WTC11 (cell line): ENCODE results near the gene MOSPD2. TPM values are rescaled to one million over a fixed set of nuclear protein-coding genes. Genes with fewer than 3 reads are reported as not detected.
A peak's percentile ranks its signal among the peaks of the same experiment; 100 is the strongest.

Source experiments
- ATAC-seq: fragments of 200-7000 bp; cut with Tn5 transposase; 2 replicates; pipeline ENCODE4 v1.10.0; 2021; ENCODE audit warnings: mild to moderate bottlenecking, moderate library complexity
- CTCF ChIA-PET: fragments of 300-600 bp; sonication (Branson Sonifier 250); formaldehyde crosslinking; loops from one replicate; lab custom pipeline; 2021; ENCODE audit warnings: antibody characterized with exemption; lab: Charles Lee
- POLR2A ChIA-PET: fragments of 350-600 bp; sonication (Branson Sonifier 250); formaldehyde crosslinking; loops from one replicate; lab custom pipeline; 2021; ENCODE audit warnings: antibody characterized with exemption; lab: Charles Lee
- DNase-seq: peaks from one replicate; pipeline ENCODE4 v3.0.0; 2021; ENCODE audit warnings: low spot score
- H3K27ac Mint-ChIP-seq: 2 replicates; pipeline ENCODE4 v1.8.0; 2021; ENCODE audit warnings: mixed read lengths
- H3K27me3 Mint-ChIP-seq: 2 replicates; pipeline ENCODE4 v1.8.0; 2021; ENCODE audit warnings: low read depth, mild to moderate bottlenecking, moderate library complexity, mixed read lengths
- H3K36me3 Mint-ChIP-seq: 2 replicates; pipeline ENCODE4 v1.8.0; 2021; ENCODE audit warnings: mixed read lengths
- H3K4me1 Mint-ChIP-seq: 2 replicates; pipeline ENCODE4 v1.8.0; 2022; ENCODE audit warnings: mixed read lengths
- H3K4me3 Mint-ChIP-seq: 2 replicates; pipeline ENCODE4 v1.8.0; 2021; ENCODE audit warnings: mild to moderate bottlenecking, moderate library complexity, mixed read lengths
- H3K9me3 Mint-ChIP-seq: 2 replicates; pipeline ENCODE4 v1.8.0; 2021; ENCODE audit warnings: mixed read lengths
- ATF1 ChIP-seq: sonication (generic); formaldehyde crosslinking; IDR thresholded peaks from 2 replicates; pipeline ENCODE4 v1.8.1; 2023; ENCODE audit warnings: mild to moderate bottlenecking, moderate library complexity, missing genetic modification reagents
- GRHL2 ChIP-seq: fragments of 250-450 bp; sonication (Bioruptor Pico); IDR thresholded peaks from 2 replicates; pipeline ENCODE4 v1.8.0; 2022; ENCODE audit warnings: mild to moderate bottlenecking, moderate library complexity; ENCODE audit not compliant: insufficient replicate concordance, severe bottlenecking
- GTF2I ChIP-seq: fragments of 250-450 bp; sonication (Bioruptor Pico); conservative IDR thresholded peaks from 2 replicates; pipeline ENCODE4 v1.4.0; 2021; ENCODE audit warnings: mild to moderate bottlenecking
- NFE2L1 ChIP-seq: sonication (generic); formaldehyde crosslinking; IDR thresholded peaks from 2 replicates; pipeline ENCODE4 v1.8.1; 2023; ENCODE audit warnings: missing genetic modification reagents
- NR1H2 ChIP-seq: sonication (generic); formaldehyde crosslinking; IDR thresholded peaks from 2 replicates; pipeline ENCODE4 v1.9.0; 2021; ENCODE audit warnings: mild to moderate bottlenecking, moderate library complexity, missing genetic modification reagents
- OVOL2 ChIP-seq: fragments of 250-450 bp; sonication (Bioruptor Pico); IDR thresholded peaks from 2 replicates; pipeline ENCODE4 v1.9.0; 2021; ENCODE audit warnings: mild to moderate bottlenecking, borderline replicate concordance
- SMAD4 ChIP-seq: sonication (generic); formaldehyde crosslinking; IDR thresholded peaks from 2 replicates; pipeline ENCODE4 v1.8.0; 2022; ENCODE audit warnings: mild to moderate bottlenecking, missing genetic modification reagents
- SOX15 ChIP-seq: fragments of 250-450 bp; sonication (Bioruptor Pico); IDR thresholded peaks from 2 replicates; pipeline ENCODE4 v1.9.0; 2021; ENCODE audit warnings: mild to moderate bottlenecking
- TP53 ChIP-seq: sonication (generic); formaldehyde crosslinking; IDR thresholded peaks from 2 replicates; pipeline ENCODE4 v1.8.1; 2023; ENCODE audit warnings: mild to moderate bottlenecking, missing genetic modification reagents
- ZNF232 ChIP-seq: sonication (generic); formaldehyde crosslinking; IDR thresholded peaks from 2 replicates; pipeline ENCODE4 v1.8.0; 2022; ENCODE audit warnings: mild to moderate bottlenecking, missing genetic modification reagents
- total RNA-seq: library from RNA; stranded (reverse); gene quantifications from 3 replicates; pipeline ENCODE4 v1.2.3, GENCODE V29; 2021
- TF ChIP-seq, protein P1 (sequence below): sonication (generic); formaldehyde crosslinking; IDR thresholded peaks from 2 replicates; pipeline ENCODE4 v1.8.1; 2023; ENCODE audit warnings: mild to moderate bottlenecking, missing genetic modification reagents, borderline replicate concordance
- TF ChIP-seq, protein P2 (sequence below): fragments of 250-450 bp; sonication (Bioruptor Pico); IDR thresholded peaks from 2 replicates; pipeline ENCODE4 v1.9.0; 2021; ENCODE audit warnings: mild to moderate bottlenecking
- TF ChIP-seq, protein P3 (sequence below): sonication (generic); formaldehyde crosslinking; IDR thresholded peaks from 2 replicates; pipeline ENCODE4 v1.8.0; 2023; ENCODE audit warnings: missing genetic modification reagents, mild to moderate bottlenecking, borderline replicate concordance
- TF ChIP-seq, protein P4 (sequence below): sonication (generic); formaldehyde crosslinking; IDR thresholded peaks from 2 replicates; pipeline ENCODE4 v1.8.0; 2022; ENCODE audit warnings: mild to moderate bottlenecking, missing genetic modification reagents
- TF ChIP-seq, protein P5 (sequence below): sonication (generic); formaldehyde crosslinking; IDR thresholded peaks from 2 replicates; pipeline ENCODE4 v1.8.1; 2023; ENCODE audit warnings: mild to moderate bottlenecking, missing genetic modification reagents
- TF ChIP-seq, protein P6 (sequence below): fragments of 250-450 bp; sonication (Bioruptor Pico); IDR thresholded peaks from 2 replicates; pipeline ENCODE4 v1.9.0; 2021; ENCODE audit warnings: mild to moderate bottlenecking

The MOSPD2 gene
- total RNA-seq, 1 experiment from 2014 or later = 13.2 TPM

DNA sequence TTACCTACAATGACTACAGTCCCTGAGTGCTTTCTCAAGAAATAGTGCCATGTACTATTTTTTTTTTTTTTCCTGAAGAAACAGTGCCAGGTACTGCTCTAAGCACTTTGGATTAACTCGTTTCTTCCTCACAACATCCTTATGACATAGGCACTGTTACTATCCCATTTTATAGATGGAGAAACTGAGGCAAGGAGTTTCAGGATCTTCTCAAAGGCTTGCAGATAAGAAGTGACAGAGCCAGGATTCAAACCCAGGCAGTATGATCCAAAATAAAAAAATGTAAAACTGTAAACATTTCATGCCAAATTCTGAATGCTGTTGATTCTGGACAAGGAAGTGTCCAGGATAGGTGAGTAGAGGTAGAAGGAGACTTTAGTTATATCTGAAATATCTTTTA is 1.5 kb upstream of the MOSPD2 start:
- peaks cover 24% of the 10 kb centered on the region for H3K36me3 Mint-ChIP-seq
- H3K4me3 Mint-ChIP-seq = peak overlapping the region; percentile 72
- H3K4me1 Mint-ChIP-seq = peaks cover 4% of the 10 kb centered on the region
- TF ChIP-seq SOX15 (CRISPR knock-in tag) = no peak
- TF ChIP-seq, protein P1, sequence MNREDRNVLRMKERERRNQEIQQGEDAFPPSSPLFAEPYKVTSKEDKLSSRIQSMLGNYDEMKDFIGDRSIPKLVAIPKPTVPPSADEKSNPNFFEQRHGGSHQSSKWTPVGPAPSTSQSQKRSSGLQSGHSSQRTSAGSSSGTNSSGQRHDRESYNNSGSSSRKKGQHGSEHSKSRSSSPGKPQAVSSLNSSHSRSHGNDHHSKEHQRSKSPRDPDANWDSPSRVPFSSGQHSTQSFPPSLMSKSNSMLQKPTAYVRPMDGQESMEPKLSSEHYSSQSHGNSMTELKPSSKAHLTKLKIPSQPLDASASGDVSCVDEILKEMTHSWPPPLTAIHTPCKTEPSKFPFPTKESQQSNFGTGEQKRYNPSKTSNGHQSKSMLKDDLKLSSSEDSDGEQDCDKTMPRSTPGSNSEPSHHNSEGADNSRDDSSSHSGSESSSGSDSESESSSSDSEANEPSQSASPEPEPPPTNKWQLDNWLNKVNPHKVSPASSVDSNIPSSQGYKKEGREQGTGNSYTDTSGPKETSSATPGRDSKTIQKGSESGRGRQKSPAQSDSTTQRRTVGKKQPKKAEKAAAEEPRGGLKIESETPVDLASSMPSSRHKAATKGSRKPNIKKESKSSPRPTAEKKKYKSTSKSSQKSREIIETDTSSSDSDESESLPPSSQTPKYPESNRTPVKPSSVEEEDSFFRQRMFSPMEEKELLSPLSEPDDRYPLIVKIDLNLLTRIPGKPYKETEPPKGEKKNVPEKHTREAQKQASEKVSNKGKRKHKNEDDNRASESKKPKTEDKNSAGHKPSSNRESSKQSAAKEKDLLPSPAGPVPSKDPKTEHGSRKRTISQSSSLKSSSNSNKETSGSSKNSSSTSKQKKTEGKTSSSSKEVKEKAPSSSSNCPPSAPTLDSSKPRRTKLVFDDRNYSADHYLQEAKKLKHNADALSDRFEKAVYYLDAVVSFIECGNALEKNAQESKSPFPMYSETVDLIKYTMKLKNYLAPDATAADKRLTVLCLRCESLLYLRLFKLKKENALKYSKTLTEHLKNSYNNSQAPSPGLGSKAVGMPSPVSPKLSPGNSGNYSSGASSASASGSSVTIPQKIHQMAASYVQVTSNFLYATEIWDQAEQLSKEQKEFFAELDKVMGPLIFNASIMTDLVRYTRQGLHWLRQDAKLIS (CRISPR knock-in tag) = no peak
- TF ChIP-seq ATF1 (CRISPR knock-in tag) = no peak
- TF ChIP-seq, protein P2, sequence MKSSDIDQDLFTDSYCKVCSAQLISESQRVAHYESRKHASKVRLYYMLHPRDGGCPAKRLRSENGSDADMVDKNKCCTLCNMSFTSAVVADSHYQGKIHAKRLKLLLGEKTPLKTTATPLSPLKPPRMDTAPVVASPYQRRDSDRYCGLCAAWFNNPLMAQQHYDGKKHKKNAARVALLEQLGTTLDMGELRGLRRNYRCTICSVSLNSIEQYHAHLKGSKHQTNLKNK (CRISPR knock-in tag) = no peak
- TF ChIP-seq, protein P3, sequence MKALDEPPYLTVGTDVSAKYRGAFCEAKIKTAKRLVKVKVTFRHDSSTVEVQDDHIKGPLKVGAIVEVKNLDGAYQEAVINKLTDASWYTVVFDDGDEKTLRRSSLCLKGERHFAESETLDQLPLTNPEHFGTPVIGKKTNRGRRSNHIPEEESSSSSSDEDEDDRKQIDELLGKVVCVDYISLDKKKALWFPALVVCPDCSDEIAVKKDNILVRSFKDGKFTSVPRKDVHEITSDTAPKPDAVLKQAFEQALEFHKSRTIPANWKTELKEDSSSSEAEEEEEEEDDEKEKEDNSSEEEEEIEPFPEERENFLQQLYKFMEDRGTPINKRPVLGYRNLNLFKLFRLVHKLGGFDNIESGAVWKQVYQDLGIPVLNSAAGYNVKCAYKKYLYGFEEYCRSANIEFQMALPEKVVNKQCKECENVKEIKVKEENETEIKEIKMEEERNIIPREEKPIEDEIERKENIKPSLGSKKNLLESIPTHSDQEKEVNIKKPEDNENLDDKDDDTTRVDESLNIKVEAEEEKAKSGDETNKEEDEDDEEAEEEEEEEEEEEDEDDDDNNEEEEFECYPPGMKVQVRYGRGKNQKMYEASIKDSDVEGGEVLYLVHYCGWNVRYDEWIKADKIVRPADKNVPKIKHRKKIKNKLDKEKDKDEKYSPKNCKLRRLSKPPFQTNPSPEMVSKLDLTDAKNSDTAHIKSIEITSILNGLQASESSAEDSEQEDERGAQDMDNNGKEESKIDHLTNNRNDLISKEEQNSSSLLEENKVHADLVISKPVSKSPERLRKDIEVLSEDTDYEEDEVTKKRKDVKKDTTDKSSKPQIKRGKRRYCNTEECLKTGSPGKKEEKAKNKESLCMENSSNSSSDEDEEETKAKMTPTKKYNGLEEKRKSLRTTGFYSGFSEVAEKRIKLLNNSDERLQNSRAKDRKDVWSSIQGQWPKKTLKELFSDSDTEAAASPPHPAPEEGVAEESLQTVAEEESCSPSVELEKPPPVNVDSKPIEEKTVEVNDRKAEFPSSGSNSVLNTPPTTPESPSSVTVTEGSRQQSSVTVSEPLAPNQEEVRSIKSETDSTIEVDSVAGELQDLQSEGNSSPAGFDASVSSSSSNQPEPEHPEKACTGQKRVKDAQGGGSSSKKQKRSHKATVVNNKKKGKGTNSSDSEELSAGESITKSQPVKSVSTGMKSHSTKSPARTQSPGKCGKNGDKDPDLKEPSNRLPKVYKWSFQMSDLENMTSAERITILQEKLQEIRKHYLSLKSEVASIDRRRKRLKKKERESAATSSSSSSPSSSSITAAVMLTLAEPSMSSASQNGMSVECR = no peak
- no peak for TF ChIP-seq NFE2L1 (CRISPR knock-in tag)
- TF ChIP-seq, protein P4, sequence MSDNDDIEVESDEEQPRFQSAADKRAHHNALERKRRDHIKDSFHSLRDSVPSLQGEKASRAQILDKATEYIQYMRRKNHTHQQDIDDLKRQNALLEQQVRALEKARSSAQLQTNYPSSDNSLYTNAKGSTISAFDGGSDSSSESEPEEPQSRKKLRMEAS = no peak
- no peak for TF ChIP-seq GRHL2
- no peak for TF ChIP-seq SMAD4 (CRISPR knock-in tag)
- TF ChIP-seq NR1H2 (CRISPR knock-in tag) = no peak
- TF ChIP-seq, protein P5, sequence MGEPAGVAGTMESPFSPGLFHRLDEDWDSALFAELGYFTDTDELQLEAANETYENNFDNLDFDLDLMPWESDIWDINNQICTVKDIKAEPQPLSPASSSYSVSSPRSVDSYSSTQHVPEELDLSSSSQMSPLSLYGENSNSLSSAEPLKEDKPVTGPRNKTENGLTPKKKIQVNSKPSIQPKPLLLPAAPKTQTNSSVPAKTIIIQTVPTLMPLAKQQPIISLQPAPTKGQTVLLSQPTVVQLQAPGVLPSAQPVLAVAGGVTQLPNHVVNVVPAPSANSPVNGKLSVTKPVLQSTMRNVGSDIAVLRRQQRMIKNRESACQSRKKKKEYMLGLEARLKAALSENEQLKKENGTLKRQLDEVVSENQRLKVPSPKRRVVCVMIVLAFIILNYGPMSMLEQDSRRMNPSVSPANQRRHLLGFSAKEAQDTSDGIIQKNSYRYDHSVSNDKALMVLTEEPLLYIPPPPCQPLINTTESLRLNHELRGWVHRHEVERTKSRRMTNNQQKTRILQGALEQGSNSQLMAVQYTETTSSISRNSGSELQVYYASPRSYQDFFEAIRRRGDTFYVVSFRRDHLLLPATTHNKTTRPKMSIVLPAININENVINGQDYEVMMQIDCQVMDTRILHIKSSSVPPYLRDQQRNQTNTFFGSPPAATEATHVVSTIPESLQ (CRISPR knock-in tag) = no peak
- no peak for DNase-seq
- H3K27ac Mint-ChIP-seq = no peak overlapping the region
- CTCF ChIA-PET = no interaction called here
- H3K27me3 Mint-ChIP-seq = no peaks in the 10 kb centered on the region
- no peak for ATAC-seq
- H3K9me3 Mint-ChIP-seq = peaks cover 16% of the 10 kb centered on the region
- POLR2A ChIA-PET = no interaction called here

DNA sequence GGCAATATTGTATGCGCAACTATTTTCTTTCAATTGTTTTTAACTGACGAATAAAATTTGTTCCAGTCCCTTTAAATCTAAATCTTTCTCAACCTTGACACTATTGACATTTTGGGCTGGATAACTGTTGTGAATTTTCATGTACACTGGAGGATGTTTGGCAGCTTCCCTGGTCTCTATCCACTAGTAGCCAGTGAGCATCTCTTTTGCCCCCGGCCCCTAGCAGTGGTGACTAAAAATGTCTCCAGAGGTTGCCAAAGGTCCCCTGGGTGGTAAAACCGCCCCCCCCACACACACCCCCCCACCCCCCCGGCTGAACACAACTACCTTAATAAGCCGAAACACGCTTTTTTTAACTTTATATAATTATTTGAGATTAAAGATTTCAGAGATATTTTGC is 866 bp upstream of the MOSPD2 start:
- Mint-ChIP-seq H3K36me3 (peaks cover 22% of the 10 kb centered on the region), H3K4me1 (peaks cover 4% of the 10 kb centered on the region), H3K4me3 (peak overlapping the region; percentile 72), H3K27me3 (no peaks in the 10 kb centered on the region), H3K9me3 (peaks cover 10% of the 10 kb centered on the region), H3K27ac (no peak overlapping the region)
- CTCF ChIA-PET = no interaction called here
- DNase-seq (no peak), ATAC-seq (no peak)
- POLR2A ChIA-PET = interaction anchor here (0.6 kb wide), 1 partner anchor 700 kb away, joined by 3 read pairs; no protein-coding TSS in a partner anchor
- no peak for TF ChIP-seq GTF2I
- TF ChIP-seq, protein P6, sequence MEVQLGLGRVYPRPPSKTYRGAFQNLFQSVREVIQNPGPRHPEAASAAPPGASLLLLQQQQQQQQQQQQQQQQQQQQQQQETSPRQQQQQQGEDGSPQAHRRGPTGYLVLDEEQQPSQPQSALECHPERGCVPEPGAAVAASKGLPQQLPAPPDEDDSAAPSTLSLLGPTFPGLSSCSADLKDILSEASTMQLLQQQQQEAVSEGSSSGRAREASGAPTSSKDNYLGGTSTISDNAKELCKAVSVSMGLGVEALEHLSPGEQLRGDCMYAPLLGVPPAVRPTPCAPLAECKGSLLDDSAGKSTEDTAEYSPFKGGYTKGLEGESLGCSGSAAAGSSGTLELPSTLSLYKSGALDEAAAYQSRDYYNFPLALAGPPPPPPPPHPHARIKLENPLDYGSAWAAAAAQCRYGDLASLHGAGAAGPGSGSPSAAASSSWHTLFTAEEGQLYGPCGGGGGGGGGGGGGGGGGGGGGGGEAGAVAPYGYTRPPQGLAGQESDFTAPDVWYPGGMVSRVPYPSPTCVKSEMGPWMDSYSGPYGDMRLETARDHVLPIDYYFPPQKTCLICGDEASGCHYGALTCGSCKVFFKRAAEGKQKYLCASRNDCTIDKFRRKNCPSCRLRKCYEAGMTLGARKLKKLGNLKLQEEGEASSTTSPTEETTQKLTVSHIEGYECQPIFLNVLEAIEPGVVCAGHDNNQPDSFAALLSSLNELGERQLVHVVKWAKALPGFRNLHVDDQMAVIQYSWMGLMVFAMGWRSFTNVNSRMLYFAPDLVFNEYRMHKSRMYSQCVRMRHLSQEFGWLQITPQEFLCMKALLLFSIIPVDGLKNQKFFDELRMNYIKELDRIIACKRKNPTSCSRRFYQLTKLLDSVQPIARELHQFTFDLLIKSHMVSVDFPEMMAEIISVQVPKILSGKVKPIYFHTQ = no peak
- no peak for TF ChIP-seq TP53
- TF ChIP-seq ZNF232 (CRISPR knock-in tag) = no peak
- no peak for TF ChIP-seq OVOL2 (CRISPR knock-in tag)
- TF ChIP-seq, protein P3 = no peak
- TF ChIP-seq NFE2L1 (CRISPR knock-in tag) = no peak
